GM21786 (cell line): ENCODE results near the gene LRRC2.
"Not testable (repeated sequence)": the region's sequence is repeated elsewhere in the genome, so short reads cannot be mapped to it uniquely, and the experiment has no call there.

ENCODE experiments used
- ATAC-seq: cut with Tn5 transposase; IDR thresholded peaks from one replicate; pipeline ENCODE4 v1.9.1; 2021; ENCODE audit not compliant: unreplicated experiment

The LRRC2 gene

GRCh38 chr3:46566040-46566641, at the start of gene LRRC2:
TSS of gene LRRC2 (minus strand) at chr3:46566302. CDS start at chr3:46551591, 14,711 bp downstream.
- ATAC-seq: no peak

- ATAC-seq: no peak
Observed at GRCh38 chr3:46615050-46615775, 49.1 kb upstream of the LRRC2 start.

- ATAC-seq: no peak
Observed at GRCh38 chr3:46614431-46614830, 48.3 kb upstream of the LRRC2 start.

- ATAC-seq: no peak
Observed at GRCh38 chr3:46613313-46614005, 47.4 kb upstream of the LRRC2 start.

- no peak for ATAC-seq
Observed at GRCh38 chr3:46612324-46612723, 46.2 kb upstream of the LRRC2 start, which contains the start of gene FAM240A. TSS of gene FAM240A (plus strand) at chr3:46612525. CDS start at chr3:46612684, 159 bp downstream.

GRCh38 chr3:46609944-46610722, 44.0 kb upstream of the LRRC2 start:
- no peak for ATAC-seq

GRCh38 chr3:46609212-46609721, 43.2 kb upstream of the LRRC2 start:
- no peak for ATAC-seq

- no peak for ATAC-seq
Observed at GRCh38 chr3:46607603-46608028, 41.5 kb upstream of the LRRC2 start.

- ATAC-seq: no peak
Observed at GRCh38 chr3:46604127-46604526, 38.0 kb upstream of the LRRC2 start.

- ATAC-seq: no peak
Observed at GRCh38 chr3:46603446-46604046, 37.4 kb upstream of the LRRC2 start.

- no peak for ATAC-seq
Observed at GRCh38 chr3:46599590-46599989, 33.5 kb upstream of the LRRC2 start.

- no peak for ATAC-seq
Observed at GRCh38 chr3:46595819-46596314, 29.8 kb upstream of the LRRC2 start.

- ATAC-seq: no peak
Observed at GRCh38 chr3:46594723-46595122, 28.6 kb upstream of the LRRC2 start.

- ATAC-seq: no peak
Observed at GRCh38 chr3:46593979-46594378, 27.9 kb upstream of the LRRC2 start.

- ATAC-seq: no peak
Observed at GRCh38 chr3:46593274-46593862, 27.3 kb upstream of the LRRC2 start.

GRCh38 chr3:46587268-46587667, 21.2 kb upstream of the LRRC2 start:
- not testable (repeated sequence) for ATAC-seq

GRCh38 chr3:46586738-46587246, 20.7 kb upstream of the LRRC2 start:
- ATAC-seq: no peak

GRCh38 chr3:46585799-46586693, 19.9 kb upstream of the LRRC2 start:
- ATAC-seq: no peak
